Measurements from ENCODE around the gene EPC1.
"Not testable (repeated sequence)": the region's sequence is repeated elsewhere in the genome, so short reads cannot be mapped to it uniquely, and the experiment has no call there.

EPC1 gene

GRCh38 chr10:32253821-32254220 lies 93.1 kb downstream of the EPC1 start:
- no peaks in the 10 kb centered on the region for H3K27me3 Mint-ChIP-seq (ENCODE audit: low read depth)
- no peaks in the 10 kb centered on the region for H3K36me3 Mint-ChIP-seq (ENCODE audit: low read depth)
- no peaks in the 10 kb centered on the region for H3K4me1 Mint-ChIP-seq
- no peak overlapping the region for H3K4me3 Mint-ChIP-seq
- TF ChIP-seq CTCF (IDR thresholded peaks at IDR 0.05; ENCODE audit: unreplicated experiment in 3 of 3): no peak
- H3K27ac Mint-ChIP-seq: no peak overlapping the region
- no peaks in the 10 kb centered on the region for H3K9me3 Mint-ChIP-seq

GRCh38 chr10:32253276-32253675 lies 93.7 kb downstream of the EPC1 start:
- H3K36me3 Mint-ChIP-seq (ENCODE audit: low read depth): no peaks in the 10 kb centered on the region
- H3K27me3 Mint-ChIP-seq (ENCODE audit: low read depth): no peaks in the 10 kb centered on the region
- H3K9me3 Mint-ChIP-seq: no peaks in the 10 kb centered on the region
- H3K4me1 Mint-ChIP-seq: no peaks in the 10 kb centered on the region
- no peak for TF ChIP-seq CTCF (IDR thresholded peaks at IDR 0.05; ENCODE audit: unreplicated experiment in 3 of 3)
- H3K27ac Mint-ChIP-seq: no peak overlapping the region
- H3K4me3 Mint-ChIP-seq: no peak overlapping the region

GRCh38 chr10:32250489-32250888 lies 96.5 kb downstream of the EPC1 start:
- not testable (repeated sequence) for H3K36me3 Mint-ChIP-seq (ENCODE audit: low read depth); H3K4me3 Mint-ChIP-seq; H3K27ac Mint-ChIP-seq; H3K27me3 Mint-ChIP-seq (ENCODE audit: low read depth); H3K9me3 Mint-ChIP-seq; H3K4me1 Mint-ChIP-seq

- Mint-ChIP-seq H3K36me3 (ENCODE audit: low read depth) (no peaks in the 10 kb centered on the region), H3K27ac (no peak overlapping the region), H3K4me3 (no peak overlapping the region), H3K27me3 (ENCODE audit: low read depth) (no peaks in the 10 kb centered on the region), H3K4me1 (no peaks in the 10 kb centered on the region), H3K9me3 (no peaks in the 10 kb centered on the region)
- TF ChIP-seq CTCF (IDR thresholded peaks at IDR 0.05; ENCODE audit: unreplicated experiment in 3 of 3): no peak
These were observed 100.3 kb downstream of the EPC1 start for GRCh38 chr10:32246685-32247084.

- Mint-ChIP-seq H3K27me3 (ENCODE audit: low read depth) (no peaks in the 10 kb centered on the region), H3K9me3 (no peaks in the 10 kb centered on the region), H3K36me3 (ENCODE audit: low read depth) (no peaks in the 10 kb centered on the region), H3K4me1 (no peaks in the 10 kb centered on the region), H3K4me3 (no peak overlapping the region), H3K27ac (no peak overlapping the region)
- TF ChIP-seq CTCF (IDR thresholded peaks at IDR 0.05; ENCODE audit: unreplicated experiment in 3 of 3): no peak
These were observed 101.2 kb downstream of the EPC1 start for GRCh38 chr10:32245760-32246159.

- no peak overlapping the region for H3K27ac Mint-ChIP-seq
- no peaks in the 10 kb centered on the region for H3K4me1 Mint-ChIP-seq
These were observed 102.3 kb downstream of the EPC1 start for GRCh38 chr10:32244421-32245207.

More at GRCh38 chr10:32244421-32245207, 102.3 kb downstream of the EPC1 start:
- H3K9me3 Mint-ChIP-seq: no peaks in the 10 kb centered on the region
- no peak overlapping the region for H3K4me3 Mint-ChIP-seq
- no peaks in the 10 kb centered on the region for H3K36me3 Mint-ChIP-seq (ENCODE audit: low read depth)
- H3K27me3 Mint-ChIP-seq (ENCODE audit: low read depth): no peaks in the 10 kb centered on the region
- no peak for TF ChIP-seq CTCF (IDR thresholded peaks at IDR 0.05; ENCODE audit: unreplicated experiment in 3 of 3)
